PFSK-1 (cell line): ENCODE measurements around the gene BAHD1.

ENCODE experiments used
- FOXP2 ChIP-seq: optimal IDR thresholded peaks from 2 replicates; pipeline ENCODE3; 2011; ENCODE audit warnings: borderline replicate concordance, control low read depth, inconsistent platforms; ENCODE audit not compliant: insufficient read depth; ENCODE audit errors: extremely low read length, extremely low read depth
- POLR2AphosphoS5 ChIP-seq: IDR thresholded peaks from 2 replicates; pipeline ENCODE4 v1.6.1; 2012; ENCODE audit warnings: low read depth, mild to moderate bottlenecking, control low read depth, low read length, moderate library complexity
- REST ChIP-seq, 2 experiments: IDR thresholded peaks; 2 replicates each; pipeline versions ENCODE4 v1.6.1 to v1.8.0; 2011 to 2012; ENCODE audit warnings: low read depth in 2 of 2, low read length in 2 of 2, control low read depth in 1 of 2, inconsistent platforms in 1 of 2, mild to moderate bottlenecking in 1 of 2, moderate library complexity in 1 of 2; ENCODE audit not compliant: insufficient read depth in 1 of 2
- SIN3A ChIP-seq: IDR thresholded peaks from 2 replicates; pipeline ENCODE4 v1.6.1; 2012; ENCODE audit warnings: mild to moderate bottlenecking, low read length, moderate library complexity, borderline replicate concordance; ENCODE audit not compliant: insufficient read depth
- TAF1 ChIP-seq: IDR thresholded peaks from 2 replicates; pipeline ENCODE4 v1.6.1; 2012; ENCODE audit warnings: low read length, control low read depth, borderline replicate concordance; ENCODE audit not compliant: insufficient read depth

The BAHD1 gene

GRCh38 chr15:40451527-40452158 lies 10.9 kb downstream of the BAHD1 start:
- no peak for TF ChIP-seq TAF1
- no peak for TF ChIP-seq REST (IDR thresholded peaks at IDR 0.05; ENCODE audit: insufficient read depth in 1 of 2, low read depth in 2 of 2, low read length in 2 of 2)
- no peak for TF ChIP-seq SIN3A
- no peak for TF ChIP-seq FOXP2
- no peak for TF ChIP-seq POLR2AphosphoS5

- TF ChIP-seq SIN3A = no peak
- no peak for TF ChIP-seq REST (IDR thresholded peaks at IDR 0.05; ENCODE audit: insufficient read depth in 1 of 2, low read depth in 2 of 2, low read length in 2 of 2)
- TF ChIP-seq TAF1 = no peak
- TF ChIP-seq POLR2AphosphoS5 = no peak
- TF ChIP-seq FOXP2 = no peak
Observed at GRCh38 chr15:40452296-40453090, 11.7 kb downstream of the BAHD1 start.

GRCh38 chr15:40454904-40455391 lies 14.2 kb downstream of the BAHD1 start:
- TF ChIP-seq REST (IDR thresholded peaks at IDR 0.05; ENCODE audit: insufficient read depth in 1 of 2, low read depth in 2 of 2, low read length in 2 of 2) (no peak), FOXP2 (no peak), SIN3A (no peak), TAF1 (no peak), POLR2AphosphoS5 (no peak)

GRCh38 chr15:40456299-40456712 lies 15.6 kb downstream of the BAHD1 start:
- TF ChIP-seq POLR2AphosphoS5 = no peak
- TF ChIP-seq REST (IDR thresholded peaks at IDR 0.05; ENCODE audit: insufficient read depth in 1 of 2, low read depth in 2 of 2, low read length in 2 of 2) = no peak
- no peak for TF ChIP-seq TAF1
- TF ChIP-seq SIN3A = no peak
